SK-N-SH (cell line): ENCODE data around the gene LONP2. TPM values are rescaled to one million over a fixed set of nuclear protein-coding genes. Genes with fewer than 3 reads are reported as not detected.

Experiments used
- CTCF ChIA-PET: fragments of 300-600, 350-600 bp; formaldehyde crosslinking; extraction: SDS; loops from one replicate; lab custom pipeline; 2021; lab: Yijun Ruan, JAX
- POLR2A ChIA-PET: fragments of 350-600 bp; sonication (Branson Sonifier 250); formaldehyde crosslinking; extraction: SDS; loops from one replicate; lab custom pipeline; 2020; ENCODE audit warnings: antibody characterized with exemption, inconsistent platforms; lab: Yijun Ruan, JAX
- DNase-seq: peaks from one replicate; pipeline ENCODE4 v3.0.0; 2012
- H2AFZ ChIP-seq: fragments of 200-600 bp; sonication (generic); 2 replicates; pipeline ENCODE4 v1.8.1; 2016; ENCODE audit warnings: antibody characterized with exemption, mild to moderate bottlenecking, low read depth
- H3F3A ChIP-seq: fragments of 200-600 bp; sonication (generic); replicated peaks from 2 replicates; pipeline ENCODE3; 2016; ENCODE audit warnings: antibody characterized with exemption, mild to moderate bottlenecking; ENCODE audit not compliant: insufficient read depth
- H3K27ac ChIP-seq, 2 experiments: fragments of 200-500 bp in 1 of 2; fragments of 200-600 bp in 1 of 2; sonication (Bioruptor generic) in 1 of 2; sonication (generic), shearing (Covaris generic) in 1 of 2; 2 replicates each; pipeline versions ENCODE4 v1.5.1 to v1.6.1; 2014 to 2016; ENCODE audit warnings: low read depth in 2 of 2, inconsistent platforms in 1 of 2, low read length in 1 of 2, mild to moderate bottlenecking in 1 of 2, mixed read lengths in 1 of 2
- H3K27me3 ChIP-seq: fragments of 200-600 bp; sonication (generic), shearing (Covaris generic); 2 replicates; pipeline ENCODE4 v1.6.1; 2016; ENCODE audit warnings: mixed run types; ENCODE audit not compliant: insufficient read depth
- H3K36me3 ChIP-seq, 2 experiments: fragments of 200-500 bp in 1 of 2; fragments of 200-600 bp in 1 of 2; sonication (Bioruptor generic) in 1 of 2; sonication (generic) in 1 of 2; replicated peaks in 1 of 2; 2 replicates each; pipeline versions ENCODE3 to v1.5.1; 2014 to 2016; ENCODE audit warnings: low read length in 1 of 2, mild to moderate bottlenecking in 1 of 2; ENCODE audit not compliant: insufficient read depth in 2 of 2, control insufficient read depth in 1 of 2
- H3K4me1 ChIP-seq, 2 experiments: fragments of 200-500 bp in 1 of 2; fragments of 200-600 bp in 1 of 2; sonication (Bioruptor generic) in 1 of 2; sonication (generic), shearing (Covaris generic) in 1 of 2; 2 replicates each; pipeline versions ENCODE4 v1.5.1 to v1.6.1; 2014 to 2016; ENCODE audit warnings: low read depth in 1 of 2, low read length in 1 of 2, mixed run types in 1 of 2; ENCODE audit not compliant: insufficient read depth in 2 of 2, control insufficient read depth in 1 of 2
- H3K4me2 ChIP-seq: fragments of 200-600 bp; sonication (generic), shearing (Covaris generic); 2 replicates; pipeline ENCODE4 v1.6.1; 2017; ENCODE audit warnings: mixed run types
- H3K4me3 ChIP-seq, 2 experiments: fragments of 200-500 bp in 1 of 2; fragments of 200-600 bp in 1 of 2; sonication (Bioruptor generic) in 1 of 2; sonication (generic), shearing (Covaris generic) in 1 of 2; 2 replicates each; pipeline versions ENCODE4 v1.5.1 to v1.8.1; 2014 to 2016; ENCODE audit warnings: low read depth in 2 of 2, inconsistent platforms in 1 of 2, low read length in 1 of 2, mild to moderate bottlenecking in 1 of 2, mixed read lengths in 1 of 2, moderate library complexity in 1 of 2
- H3K79me2 ChIP-seq: fragments of 200-600 bp; sonication (generic); 2 replicates; pipeline ENCODE4 v1.8.1; 2017; ENCODE audit warnings: mild to moderate bottlenecking; ENCODE audit not compliant: insufficient read depth
- H3K9ac ChIP-seq: fragments of 200-600 bp; sonication (generic); 2 replicates; pipeline ENCODE4 v1.6.1; 2017; ENCODE audit warnings: mixed run types
- H3K9me2 ChIP-seq: fragments of 200-600 bp; sonication (generic); 2 replicates; pipeline ENCODE4 v1.6.1; 2017; ENCODE audit warnings: mixed run types
- H3K9me3 ChIP-seq: fragments of 200-600 bp; sonication (generic); 2 replicates; pipeline ENCODE4 v1.6.1; 2017; ENCODE audit warnings: mixed run types, mild to moderate bottlenecking, moderate library complexity
- H4K20me1 ChIP-seq: fragments of 200-600 bp; sonication (generic); 2 replicates; pipeline ENCODE4 v1.6.1; 2017; ENCODE audit warnings: mild to moderate bottlenecking, mixed run types; ENCODE audit not compliant: insufficient read depth
- ELF1 ChIP-seq: IDR thresholded peaks from 2 replicates; pipeline ENCODE4 v1.4.0; 2012
- FOXJ3 ChIP-seq: sonication (generic); formaldehyde crosslinking; IDR thresholded peaks from 2 replicates; pipeline ENCODE4 v1.5.1; 2020; ENCODE audit warnings: mild to moderate bottlenecking, missing genetic modification reagents
- GABPA ChIP-seq: IDR thresholded peaks from 2 replicates; pipeline ENCODE4 v1.4.0; 2012; ENCODE audit warnings: low read depth, mild to moderate bottlenecking
- IRF3 ChIP-seq: fragments of 150-350 bp; IDR thresholded peaks from 2 replicates; pipeline ENCODE4 v1.6.1; 2016; ENCODE audit warnings: mild to moderate bottlenecking, low read depth, low read length
- NRF1 ChIP-seq: IDR thresholded peaks from 2 replicates; pipeline ENCODE4 v1.6.1; 2012; ENCODE audit warnings: low read depth, mild to moderate bottlenecking, low read length
- PBX3 ChIP-seq: IDR thresholded peaks from 2 replicates; pipeline ENCODE4; 2012
- RFX5 ChIP-seq: IDR thresholded peaks from 2 replicates; pipeline ENCODE4 v1.6.1; 2012; ENCODE audit warnings: mild to moderate bottlenecking, improper control_type of control experiment, low read length
- RXRA ChIP-seq: IDR thresholded peaks from 2 replicates; pipeline ENCODE4 v1.4.0; 2012; ENCODE audit warnings: low read depth, mild to moderate bottlenecking, borderline replicate concordance
- SMC3 ChIP-seq: IDR thresholded peaks from 2 replicates; pipeline ENCODE4 v1.6.1; 2012; ENCODE audit warnings: low read depth, low read length, improper control_type of control experiment
- TAF1 ChIP-seq: IDR thresholded peaks from 2 replicates; pipeline ENCODE4 v1.6.1; 2012; ENCODE audit warnings: low read depth, mild to moderate bottlenecking, low read length, moderate library complexity, borderline replicate concordance
- TEAD4 ChIP-seq: IDR thresholded peaks from 2 replicates; pipeline ENCODE4 v1.4.0; 2012; ENCODE audit warnings: mild to moderate bottlenecking, borderline replicate concordance; ENCODE audit not compliant: insufficient read depth
- USF1 ChIP-seq: IDR thresholded peaks from 2 replicates; pipeline ENCODE4 v1.4.0; 2012; ENCODE audit warnings: low read depth, borderline replicate concordance
- USF2 ChIP-seq: fragments of 150-350 bp; IDR thresholded peaks from 2 replicates; pipeline ENCODE4 v1.6.1; 2017; ENCODE audit warnings: antibody characterized with exemption, low read length, low read depth, borderline replicate concordance
- WGBS: methylation state at CpG from one replicate; pipeline ENCODE4 v1.1.6; 2017; ENCODE audit warnings: low lambda C conversion rate; 5-methylcytosine and 5-hydroxymethylcytosine counted together
- polyA plus RNA-seq, 3 experiments: library from polyadenylated mRNA; depleted of rRNA; stranded (reverse); fragments of >200 nt; gene quantifications; 2 replicates each; pipeline ENCODE4 v1.2.3, GENCODE V29; 2012

The LONP2 gene
- polyA plus RNA-seq, 1 of the 3 experiments (the other 2 are of a cell fraction), result 22.4 TPM

- no peak for TF ChIP-seq RFX5
These were observed 51.6 kb downstream of the LONP2 start (continued) for GRCh38 chr16:48295488-48296281.

GRCh38 chr16:48299471-48299870, 55.4 kb downstream of the LONP2 start:
- ChIA-PET POLR2A (no interaction called here), CTCF (no interaction called here)
- Histone ChIP-seq H3K27ac (no peak overlapping the region; a peak in 1 of 4 replicates), H3F3A (peaks cover 3% of the 10 kb centered on the region), H2AFZ (no peak overlapping the region), H3K27me3 (no peaks in the 10 kb centered on the region), H3K4me3 (no peak overlapping the region), H3K4me2 (no peak overlapping the region), H3K4me1 (no peaks in the 10 kb centered on the region), H3K36me3 (peaks cover 39 to 64% of the 10 kb centered on the region in 2 experiments), H3K9ac (no peak overlapping the region), H4K20me1 (no peaks in the 10 kb centered on the region), H3K79me2 (no peaks in the 10 kb centered on the region), H3K9me3 (no peaks in the 10 kb centered on the region), H3K9me2 (no peaks in the 10 kb centered on the region)
- WGBS, result 98% methylated on average over 4 of the region's 4 CpGs
- DNase-seq, result no peak
- TF ChIP-seq NRF1, result no peak
- no peak for TF ChIP-seq USF2
- no peak for TF ChIP-seq TEAD4

GRCh38 chr16:48300391-48300856, 56.3 kb downstream of the LONP2 start:
- Histone ChIP-seq H3K4me2 (no peak overlapping the region), H4K20me1 (no peaks in the 10 kb centered on the region), H3K27me3 (no peaks in the 10 kb centered on the region), H3K9ac (no peak overlapping the region), H3F3A (peaks cover 3% of the 10 kb centered on the region), H3K9me2 (no peaks in the 10 kb centered on the region), H3K27ac (peak overlapping the region in 1 of 2 experiments; percentile 42; a peak in 1 of 4 replicates), H2AFZ (no peak overlapping the region), H3K79me2 (no peaks in the 10 kb centered on the region), H3K9me3 (no peaks in the 10 kb centered on the region), H3K4me1 (no peaks in the 10 kb centered on the region), H3K36me3 (peaks cover 45 to 68% of the 10 kb centered on the region in 2 experiments), H3K4me3 (no peak overlapping the region)
- no peak for DNase-seq
- CTCF ChIA-PET, result interaction anchor here (1.2 kb wide), 1 partner anchor 8 kb away, joined by 3 read pairs; no protein-coding TSS in a partner anchor
- POLR2A ChIA-PET, result no interaction called here
- 88% methylated on average over 1 of the region's 1 CpG for WGBS
- TF ChIP-seq USF2, result no peak
- TF ChIP-seq, all 33 proteins: peak for 0

- H3K27ac ChIP-seq, result no peak overlapping the region
- H3K9ac ChIP-seq, result no peak overlapping the region
- H3K4me1 ChIP-seq, result no peaks in the 10 kb centered on the region
- no peaks in the 10 kb centered on the region for H3K9me2 ChIP-seq
- H3K9me3 ChIP-seq, result peaks cover 15% of the 10 kb centered on the region; the same call in 1 of the 2 replicates
- no peaks in the 10 kb centered on the region for H3K27me3 ChIP-seq
- no peak for DNase-seq
- H3K36me3 ChIP-seq, result peaks cover 42 to 77% of the 10 kb centered on the region in 2 experiments
- no peak overlapping the region for H3K4me2 ChIP-seq
- 97% methylated on average over 7 of the region's 7 CpGs for WGBS
- H3F3A ChIP-seq, result no peaks in the 10 kb centered on the region
- peaks cover 5% of the 10 kb centered on the region; the same call in 1 of the 2 replicates for H3K79me2 ChIP-seq
- no peak overlapping the region for H2AFZ ChIP-seq
- no peak overlapping the region for H3K4me3 ChIP-seq
- no peaks in the 10 kb centered on the region for H4K20me1 ChIP-seq
- ChIA-PET CTCF (interaction anchor here (1.0 kb wide), 1 partner anchor 315 kb away, joined by 3 read pairs; no protein-coding TSS in a partner anchor), POLR2A (no interaction called here)
- TF ChIP-seq PBX3 (no peak), TAF1 (no peak), ELF1 (no peak), RFX5 (no peak), SMC3 (no peak), RXRA (no peak), IRF3 (no peak), GABPA (no peak), USF1 (no peak), FOXJ3 (CRISPR knock-in tag) (no peak)
These were observed 64.4 kb downstream of the LONP2 start for GRCh38 chr16:48308535-48308934.
